Mucosa of gallbladder (tissue), 1 donor: ENCODE data around the gene TEAD3. TPM values are rescaled to one million over a fixed set of nuclear protein-coding genes. Genes with fewer than 3 reads are reported as not detected.

Source experiments
- DNase-seq: peaks from one replicate; pipeline ENCODE4 v3.0.0-alpha.2; 2020; ENCODE audit warnings: low spot score
- total RNA-seq: library from RNA; stranded (reverse); gene quantifications from one replicate; pipeline ENCODE4 v1.2.1, GENCODE V29; 2021
- donor health status: DM: no; HTN: no; CAD: no.

The TEAD3 gene
- total RNA-seq, 1 donor from 2014 or later, result 45.3 TPM

GRCh38 chr6:35475573-35475972 lies 21.3 kb downstream of the TEAD3 start:
- no peak for DNase-seq

DNA sequence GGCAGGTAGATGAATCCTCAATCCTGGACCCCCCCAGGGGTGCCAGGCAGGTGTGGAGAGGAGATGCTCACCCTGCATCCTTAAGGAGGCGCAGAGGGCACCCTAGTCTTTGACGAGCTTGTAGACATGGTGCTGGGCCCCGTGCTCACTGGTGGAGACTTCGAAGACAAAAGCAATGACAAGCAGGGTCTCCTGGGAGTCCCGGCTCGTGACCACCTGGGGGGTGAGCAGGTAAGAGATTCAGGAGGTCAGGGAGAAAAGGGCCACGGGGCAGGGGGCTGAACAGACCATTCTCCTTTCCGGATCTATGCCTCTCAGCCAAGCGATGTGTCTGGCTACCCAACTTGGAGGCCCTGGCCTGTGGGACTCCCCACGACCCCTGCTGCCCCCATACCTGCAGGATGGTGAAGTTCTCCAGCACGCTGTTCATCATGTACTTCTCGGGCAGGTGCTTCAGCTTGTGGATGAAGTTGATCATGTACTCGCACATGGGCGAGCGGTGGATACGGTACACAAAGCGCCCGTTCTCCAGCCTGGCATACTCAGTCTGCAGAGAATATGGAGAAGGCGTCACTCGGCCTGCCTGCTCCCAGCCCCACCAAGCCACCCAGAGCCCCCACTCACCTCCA lies 21.8 kb downstream of the TEAD3 start:
- no peak for DNase-seq

- DNase-seq, result no peak
These were observed 22.5 kb downstream of the TEAD3 start for GRCh38 chr6:35474131-35474941.

- no peak for DNase-seq
These were observed 23.1 kb downstream of the TEAD3 start for GRCh38 chr6:35473850-35474130.

- no peak for DNase-seq
These were observed 23.6 kb downstream of the TEAD3 start for GRCh38 chr6:35473075-35473849.

GRCh38 chr6:35471836-35472345 lies 25.0 kb downstream of the TEAD3 start:
- no peak for DNase-seq

GRCh38 chr6:35470663-35471120 lies 26.2 kb downstream of the TEAD3 start:
- DNase-seq, result no peak

DNA sequence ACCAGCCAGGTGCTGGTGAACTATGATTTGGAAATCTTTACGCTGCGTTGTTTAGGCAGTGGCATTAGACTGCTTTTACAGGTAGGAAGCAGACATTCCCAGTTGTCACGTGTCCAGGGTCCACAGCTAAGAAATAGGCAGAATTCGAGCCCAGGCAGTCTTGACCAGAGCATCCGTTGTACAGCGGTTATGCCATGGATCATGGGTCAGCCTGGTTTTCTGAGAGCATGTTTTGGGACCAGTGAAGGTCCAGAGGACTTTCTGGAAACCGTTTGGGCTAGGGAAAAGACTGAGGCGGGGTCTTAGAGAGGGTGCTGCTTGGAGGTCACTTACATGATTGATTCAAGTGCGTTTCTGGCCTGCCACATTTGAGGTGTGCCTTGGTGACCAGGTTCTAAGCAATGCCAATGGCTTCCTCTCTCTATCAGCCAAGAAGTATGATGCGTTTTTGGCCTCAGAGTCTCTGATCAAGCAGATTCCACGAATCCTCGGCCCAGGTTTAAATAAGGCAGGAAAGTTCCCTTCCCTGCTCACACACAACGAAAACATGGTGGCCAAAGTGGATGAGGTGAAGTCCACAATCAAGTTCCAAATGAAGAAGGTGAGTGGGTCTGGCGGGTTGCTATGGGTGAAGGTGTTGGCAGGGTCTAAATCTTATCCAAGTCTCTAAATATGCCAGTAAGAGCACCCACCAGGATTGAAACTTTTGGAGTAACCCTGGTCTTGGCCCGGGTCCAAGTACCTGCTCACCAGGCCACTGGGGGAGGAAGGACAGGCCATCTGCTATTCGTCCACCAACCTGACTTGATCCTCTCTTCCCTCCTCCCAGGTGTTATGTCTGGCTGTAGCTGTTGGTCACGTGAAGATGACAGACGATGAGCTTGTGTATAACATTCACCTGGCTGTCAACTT lies 26.9 kb downstream of the TEAD3 start:
- DNase-seq, result no peak

- no peak for DNase-seq
These were observed 27.7 kb downstream of the TEAD3 start for GRCh38 chr6:35468980-35469750.

GRCh38 chr6:35468181-35468979 lies 28.5 kb downstream of the TEAD3 start, which contains the start of gene RPL10A:
Gene RPL10A, plus strand, starts transcription at chr6:35468401. Its CDS starts 34 bp downstream, at chr6:35468435.
- peak; percentile 99 for DNase-seq

- DNase-seq, result no peak
These were observed 31.2 kb downstream of the TEAD3 start for GRCh38 chr6:35465646-35466045.

- DNase-seq, result no peak
These were observed 33.6 kb downstream of the TEAD3 start for GRCh38 chr6:35463292-35463691.

- DNase-seq, result no peak
These were observed 35.6 kb downstream of the TEAD3 start for GRCh38 chr6:35461270-35461669.

DNA sequence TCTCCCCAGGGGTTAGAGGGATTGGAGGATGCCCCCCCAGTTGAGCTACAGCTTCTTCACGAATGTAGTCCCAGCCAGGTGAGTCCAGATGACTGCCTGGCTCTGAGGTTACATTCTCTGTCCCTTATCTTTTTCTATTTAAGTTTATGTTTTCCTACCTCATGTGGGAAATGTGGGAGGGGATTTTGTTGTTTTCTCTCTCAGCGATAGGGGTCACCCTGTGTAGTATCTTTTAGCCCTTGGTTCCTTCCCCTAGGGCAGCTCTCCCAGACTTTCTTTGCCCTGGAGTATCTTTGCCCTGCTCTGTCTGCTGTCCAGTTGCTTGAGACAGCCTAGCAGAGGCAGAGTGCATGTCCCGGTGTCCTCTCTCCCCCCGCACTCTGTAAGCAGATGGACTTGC lies 39.0 kb downstream of the TEAD3 start:
- DNase-seq, result no peak

DNA sequence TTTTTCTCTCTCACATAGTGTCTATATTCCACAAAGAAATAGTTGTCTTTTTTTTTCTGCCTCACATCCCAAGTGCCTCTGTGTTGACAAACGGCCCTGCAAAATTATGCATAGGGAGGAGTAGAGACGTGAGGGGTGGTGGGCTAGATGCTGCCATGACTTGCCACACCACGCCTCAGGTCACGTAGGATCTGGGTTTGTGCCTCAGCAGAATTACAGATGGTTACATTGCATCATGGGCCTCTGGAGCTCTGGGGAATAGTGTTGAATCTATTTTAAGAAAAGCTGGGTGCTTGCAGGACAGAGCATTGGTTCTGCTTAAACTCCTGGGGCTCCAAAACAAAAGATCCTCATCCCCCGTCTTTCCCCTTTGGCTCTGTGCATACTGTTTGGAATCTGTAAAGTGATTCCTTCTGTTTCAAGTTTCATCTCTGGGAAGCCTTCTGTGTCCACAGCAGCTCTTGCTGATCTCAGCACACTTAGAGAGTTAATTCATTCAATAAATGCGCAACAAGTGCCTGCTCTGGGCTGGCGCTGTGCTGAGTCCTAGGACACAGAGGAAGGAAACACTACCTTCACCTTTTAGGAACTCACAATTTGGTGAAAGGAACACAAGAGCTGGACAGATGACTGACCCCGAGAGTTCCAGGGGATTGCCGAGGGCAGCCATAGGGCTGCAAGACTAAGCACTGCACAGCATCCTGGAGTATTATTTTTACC lies 42.3 kb downstream of the TEAD3 start:
- DNase-seq, result no peak

DNA sequence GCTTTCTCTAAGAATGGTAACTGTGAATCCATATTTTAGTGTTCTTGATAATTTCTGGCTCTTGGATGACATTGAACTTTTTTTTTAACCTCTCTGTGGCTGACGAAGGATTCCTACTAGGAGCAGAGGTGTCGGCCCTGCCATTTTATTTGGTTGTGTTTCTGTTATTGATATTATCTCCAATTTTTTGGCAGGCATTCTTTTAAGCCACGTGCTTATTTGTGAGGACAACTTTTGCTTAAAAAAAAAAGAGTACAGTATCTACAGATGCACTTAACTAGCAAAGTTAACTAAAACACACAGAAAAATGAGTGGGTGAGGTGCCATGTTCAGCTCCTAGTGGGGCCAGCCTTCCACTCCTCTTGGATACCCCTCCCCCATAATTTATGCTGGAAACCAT lies 43.6 kb downstream of the TEAD3 start:
- DNase-seq, result no peak

DNA sequence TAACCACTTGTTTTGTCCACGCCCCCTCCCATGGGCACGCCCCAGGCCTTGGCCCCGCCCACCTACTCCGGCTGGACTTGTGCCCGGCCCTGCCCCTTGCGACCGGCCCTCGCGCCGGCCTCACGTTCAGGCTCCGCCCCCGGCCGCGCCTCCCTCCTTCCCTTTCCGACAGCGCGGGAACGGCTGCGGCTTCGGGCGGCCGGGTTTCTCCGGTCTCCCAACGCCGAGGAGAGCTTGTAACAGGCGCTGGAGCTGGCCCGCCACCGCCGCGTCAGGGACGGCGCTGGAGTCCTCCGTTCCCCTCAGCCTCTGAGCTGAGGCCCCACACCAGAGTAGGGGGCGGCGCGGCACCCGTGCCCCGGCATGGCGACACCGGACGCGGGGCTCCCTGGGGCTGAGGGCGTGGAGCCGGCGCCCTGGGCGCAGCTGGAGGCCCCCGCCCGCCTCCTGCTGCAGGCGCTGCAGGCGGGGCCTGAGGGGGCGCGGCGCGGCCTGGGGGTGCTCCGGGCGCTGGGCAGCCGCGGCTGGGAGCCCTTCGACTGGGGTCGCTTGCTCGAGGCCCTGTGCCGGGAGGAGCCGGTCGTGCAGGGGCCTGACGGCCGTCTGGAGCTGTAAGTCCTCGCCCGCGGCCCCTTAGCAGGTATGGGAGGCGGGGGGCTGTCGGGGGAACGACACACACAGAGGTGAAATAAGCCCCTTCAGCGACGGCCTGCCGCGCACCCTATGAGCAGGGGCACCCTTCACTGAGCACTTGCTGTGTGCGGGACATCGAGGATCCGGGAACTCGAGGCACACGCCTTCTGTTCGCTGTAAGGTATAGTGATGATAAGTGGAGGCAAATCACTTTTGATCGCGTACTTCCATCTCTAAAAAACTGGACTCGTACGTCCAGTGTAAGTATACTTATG lies 44.4 kb downstream of the TEAD3 start, which contains the start of gene FANCE:
TSS of gene FANCE (plus strand) at position 156 of the 908 bp plus-strand sequence. CDS start at position 364, 208 bp downstream.
- DNase-seq, result peak; percentile 95
